Right renal cortex interstitium (tissue), 3 donors: ENCODE results near the gene TMEM200C. TPM values are rescaled to one million over a fixed set of nuclear protein-coding genes. Genes with fewer than 3 reads are reported as not detected.
A peak's percentile ranks its signal among the peaks of the same experiment; 100 is the strongest.
"Not testable (repeated sequence)": the region's sequence is repeated elsewhere in the genome, so short reads cannot be mapped to it uniquely, and the experiment has no call there.

Source experiments
- DNase-seq, 3 donors: peaks; one replicate each; pipeline ENCODE4 v3.0.0-alpha.2; 2013; ENCODE audit warnings: low read depth in 3 of 3, low spot score in 2 of 3
- polyA plus RNA-seq, 3 donors: library from polyadenylated mRNA; unstranded; fragments of 120-200 nt; gene quantifications; one replicate each; pipeline ENCODE4 v1.2.1, GENCODE V29; 2013; ENCODE audit not compliant: insufficient read length in 3 of 3

TMEM200C gene
- polyA plus RNA-seq, 3 donors, result 0.98 to 1.2 (median 1.1) TPM

DNA sequence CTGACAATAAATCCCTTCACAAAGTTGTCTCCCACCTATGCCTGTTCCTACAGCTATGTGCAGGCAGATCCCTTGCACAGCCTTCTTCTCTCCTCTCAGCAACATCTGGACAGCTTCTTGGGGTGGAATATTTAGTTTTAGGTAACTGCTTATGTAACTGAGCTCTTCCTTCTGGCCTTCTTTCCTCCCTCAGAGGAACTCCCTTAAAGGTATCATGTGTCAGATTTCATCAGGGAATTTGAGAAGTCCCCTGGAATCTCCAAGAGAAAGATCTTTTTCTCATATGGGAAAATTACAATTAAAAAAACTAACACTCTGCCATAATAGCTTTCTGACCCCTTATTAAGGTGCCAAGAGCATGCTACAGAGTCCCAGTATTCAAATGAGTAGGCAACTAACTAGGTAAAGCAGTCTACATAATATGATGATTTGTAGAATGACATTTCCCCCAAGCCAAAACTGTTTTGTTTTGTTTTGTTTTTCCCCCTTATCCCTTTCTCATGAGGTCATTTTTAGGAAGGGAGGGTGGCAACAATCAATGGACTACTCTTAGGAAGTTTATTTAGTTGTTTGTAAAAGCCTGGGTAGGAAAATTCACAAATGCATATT is 2.4 kb downstream of the TMEM200C start:
- DNase-seq, result no peak

DNA sequence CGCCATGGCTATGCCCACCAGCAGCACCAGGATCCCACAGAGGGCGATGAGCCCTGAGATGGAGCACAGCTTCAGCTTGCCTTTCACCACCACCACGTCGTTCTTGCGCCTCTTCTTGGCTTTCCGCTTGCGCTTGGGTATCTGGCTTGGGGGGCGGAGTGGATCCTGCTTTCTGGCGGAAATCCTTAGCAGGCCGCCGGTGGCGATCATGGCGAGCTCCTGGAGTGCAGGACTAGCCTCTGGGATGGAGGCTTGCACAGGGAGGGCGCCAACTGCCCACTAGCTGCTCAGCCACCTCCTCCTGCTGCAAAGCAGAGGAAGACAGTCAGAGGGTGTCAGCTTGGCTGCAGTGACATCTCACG is 3.5 kb downstream of the TMEM200C start:
- DNase-seq, result no peak

GRCh38 chr18:5891184-5891853 is 4.0 kb downstream of the TMEM200C start:
- DNase-seq, result no peak

DNA sequence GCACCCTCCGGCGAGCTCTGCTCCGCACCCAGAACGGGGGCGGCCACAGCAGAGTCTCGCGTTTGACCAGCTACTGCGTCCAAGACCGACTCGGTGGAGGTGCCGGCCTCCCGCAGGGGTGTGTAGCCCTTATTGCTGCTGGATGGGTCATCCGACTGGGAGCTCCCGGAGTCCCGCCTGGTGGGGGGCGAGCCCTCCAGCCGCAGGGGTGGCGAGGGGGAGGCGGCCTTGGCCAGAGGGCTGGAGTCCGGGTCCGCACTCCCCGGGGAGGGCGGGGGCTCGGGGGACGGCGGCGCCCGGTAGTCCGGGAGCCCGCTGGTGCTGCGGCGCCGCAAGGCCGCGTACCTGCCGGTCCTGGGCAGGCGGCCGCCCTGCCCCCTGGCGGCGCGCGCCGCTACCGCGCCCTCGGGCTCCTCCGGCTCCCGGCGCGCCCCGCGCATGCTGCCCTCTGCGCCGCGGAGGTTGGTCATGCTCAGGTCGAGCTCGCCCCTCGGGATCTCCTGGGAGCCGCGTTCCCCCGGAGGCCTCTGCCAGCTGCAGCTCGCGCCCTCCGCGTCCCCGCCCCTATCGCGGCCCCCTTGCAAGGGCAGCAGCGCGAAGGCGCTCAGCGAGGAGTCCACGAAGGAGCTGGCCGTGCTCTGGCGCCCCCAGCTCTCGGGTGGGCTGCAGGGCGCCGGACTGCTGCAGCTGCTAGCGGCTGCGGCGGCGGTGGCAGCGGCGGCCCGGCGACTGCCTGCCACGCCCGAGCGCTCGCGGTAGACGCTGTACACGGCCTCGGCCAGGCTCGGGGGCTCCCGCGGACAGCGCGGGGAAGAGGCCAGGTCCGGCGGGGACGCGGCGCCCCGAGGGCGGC is 4.8 kb downstream of the TMEM200C start:
- no peak for DNase-seq

- DNase-seq, result no peak
These were observed 10.0 kb downstream of the TMEM200C start for GRCh38 chr18:5885361-5885760.

- DNase-seq, result no peak
These were observed 10.9 kb downstream of the TMEM200C start for GRCh38 chr18:5884375-5884774.

DNA sequence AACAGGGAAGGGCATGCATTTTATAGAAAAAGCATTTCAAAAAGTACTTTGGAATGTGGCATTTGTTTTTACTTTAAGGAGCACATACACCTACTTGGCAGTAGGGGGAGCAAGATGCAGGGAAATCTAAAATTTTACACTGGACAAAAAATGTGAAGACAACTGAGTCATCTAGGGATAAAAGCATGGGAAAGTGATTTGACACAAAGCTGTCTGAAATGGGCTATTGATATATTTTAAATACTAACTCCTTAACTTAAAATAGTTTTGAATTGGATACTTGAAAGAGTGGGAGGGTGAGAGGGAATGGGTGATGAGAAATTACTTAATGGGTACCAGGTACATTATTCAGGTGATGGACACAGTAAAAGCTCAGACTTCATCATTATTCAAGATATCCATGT is 15.8 kb downstream of the TMEM200C start:
- DNase-seq, result no peak

GRCh38 chr18:5876891-5877290 is 18.4 kb downstream of the TMEM200C start:
- no peak for DNase-seq

DNA sequence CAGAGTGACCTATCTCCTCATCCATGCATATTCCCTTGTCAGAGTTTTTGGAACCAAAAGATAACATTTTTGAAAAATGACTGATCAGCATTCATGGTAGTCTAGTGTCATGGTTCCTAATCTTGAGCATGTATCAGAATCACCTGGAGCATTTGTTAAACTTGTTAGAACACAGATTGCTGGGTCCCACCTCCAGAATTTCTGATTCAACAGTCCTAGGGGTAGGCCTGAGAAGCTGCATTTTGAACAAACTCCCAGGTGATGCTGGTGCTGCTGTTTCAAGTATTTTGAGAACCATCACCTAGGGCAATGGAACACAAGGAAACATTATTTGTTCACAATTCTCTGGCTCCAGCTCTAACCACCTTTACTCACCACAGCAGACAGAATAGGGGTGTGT is 21.0 kb downstream of the TMEM200C start:
- no peak for DNase-seq

- no peak for DNase-seq
These were observed 22.4 kb downstream of the TMEM200C start for GRCh38 chr18:5872886-5873285.

GRCh38 chr18:5871426-5871825 is 23.9 kb downstream of the TMEM200C start:
- no peak for DNase-seq

GRCh38 chr18:5868218-5868854 is 27.0 kb downstream of the TMEM200C start:
- DNase-seq, result peak; percentile 75 to 84 (median 76)

GRCh38 chr18:5865521-5865920 is 29.8 kb downstream of the TMEM200C start:
- no peak for DNase-seq

DNA sequence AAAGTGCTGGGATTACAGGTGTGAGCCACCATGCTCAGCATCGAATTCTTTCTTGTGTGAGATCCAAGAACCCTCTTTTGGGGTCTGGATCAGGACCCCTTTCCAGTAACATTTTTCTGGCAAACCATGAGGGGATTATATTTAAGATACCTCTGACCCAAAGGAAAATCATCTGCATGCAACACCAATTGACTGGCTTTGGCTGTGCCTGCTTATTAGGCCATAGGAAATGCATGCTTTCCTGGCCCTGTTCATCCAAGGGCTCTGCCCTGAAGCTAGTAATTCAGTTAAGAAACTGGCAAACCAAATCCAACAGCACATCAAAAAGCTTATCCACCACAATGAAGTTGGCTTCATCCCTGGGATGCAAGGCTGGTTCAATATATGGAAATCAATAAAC is 33.2 kb downstream of the TMEM200C start:
- DNase-seq, result not testable (repeated sequence)

- DNase-seq, result no peak
These were observed 38.1 kb downstream of the TMEM200C start for GRCh38 chr18:5857180-5857579.

GRCh38 chr18:5853253-5853652 is 42.1 kb downstream of the TMEM200C start:
- no peak for DNase-seq

DNA sequence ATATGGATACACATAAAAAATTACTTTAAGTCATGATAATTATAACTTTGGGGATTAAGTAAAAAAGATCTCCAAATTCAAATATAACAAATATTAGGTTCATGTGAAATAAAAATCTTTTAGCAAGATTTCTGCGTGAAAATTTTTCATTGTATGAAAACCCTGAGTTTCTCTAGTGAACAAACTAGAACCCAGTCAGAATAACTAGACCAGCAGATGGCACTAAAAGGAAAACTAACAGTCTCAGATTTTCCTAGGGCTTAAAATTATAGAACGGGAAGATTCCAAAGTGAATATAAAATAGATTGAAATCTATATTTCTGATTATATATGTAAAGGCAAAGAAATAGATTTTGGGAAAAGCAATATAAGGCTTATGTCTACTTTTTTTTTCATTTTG is 43.3 kb downstream of the TMEM200C start:
- DNase-seq, result no peak

- no peak for DNase-seq
These were observed 52.7 kb downstream of the TMEM200C start for GRCh38 chr18:5842653-5843052.

- DNase-seq, result no peak
These were observed 53.8 kb downstream of the TMEM200C start for GRCh38 chr18:5841518-5841917.

GRCh38 chr18:5840547-5840946 is 54.8 kb downstream of the TMEM200C start:
- no peak for DNase-seq

DNA sequence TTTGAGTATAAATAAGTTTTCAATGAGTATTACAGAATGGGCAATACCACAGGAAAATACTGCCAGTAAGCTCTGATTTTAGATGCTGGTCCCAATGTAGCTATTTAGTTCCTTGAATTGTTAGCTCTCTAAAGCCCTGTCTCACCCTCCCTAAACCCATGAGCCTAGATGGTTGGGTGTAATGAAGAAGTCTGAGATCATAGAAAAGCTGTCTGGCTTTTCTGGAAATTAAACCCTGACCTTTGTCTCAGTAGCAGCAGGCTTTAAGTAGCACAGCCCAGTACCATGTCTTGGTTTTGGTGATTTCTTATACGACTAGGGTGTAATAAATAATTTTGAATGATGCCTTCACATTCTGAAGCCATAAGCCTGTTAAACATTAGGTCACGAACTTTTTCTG is 55.3 kb downstream of the TMEM200C start:
- DNase-seq, result no peak
